GM18909 (cell line): ENCODE measurements around the gene PTPRR.

Experiments
- ATAC-seq: cut with Tn5 transposase; IDR thresholded peaks from one replicate; pipeline ENCODE4 v1.9.1; 2021; ENCODE audit warnings: mild to moderate bottlenecking; ENCODE audit not compliant: unreplicated experiment, poor library complexity

Gene PTPRR

DNA sequence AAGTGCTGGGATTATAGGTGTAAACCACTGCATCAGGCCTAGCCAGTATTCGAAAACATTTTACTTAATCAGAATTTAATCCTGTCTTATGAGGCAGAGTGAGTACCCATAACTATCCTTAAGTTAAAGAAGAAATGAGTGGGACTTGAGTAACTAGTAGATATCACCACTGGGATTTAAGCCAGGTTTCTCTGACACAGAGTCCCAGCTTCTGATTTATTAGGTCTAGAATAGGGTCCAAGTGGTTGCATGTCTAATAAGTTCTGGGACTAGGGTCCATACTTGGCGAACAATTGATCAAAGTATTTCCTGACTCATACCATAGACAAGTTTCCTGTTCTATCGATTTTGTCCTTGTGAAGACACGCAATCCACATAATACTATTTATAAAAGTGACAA lies 302.2 kb downstream of the PTPRR start:
- ATAC-seq = no peak

GRCh38 chr12:70617450-70617849 lies 303.1 kb downstream of the PTPRR start:
- no peak for ATAC-seq

DNA sequence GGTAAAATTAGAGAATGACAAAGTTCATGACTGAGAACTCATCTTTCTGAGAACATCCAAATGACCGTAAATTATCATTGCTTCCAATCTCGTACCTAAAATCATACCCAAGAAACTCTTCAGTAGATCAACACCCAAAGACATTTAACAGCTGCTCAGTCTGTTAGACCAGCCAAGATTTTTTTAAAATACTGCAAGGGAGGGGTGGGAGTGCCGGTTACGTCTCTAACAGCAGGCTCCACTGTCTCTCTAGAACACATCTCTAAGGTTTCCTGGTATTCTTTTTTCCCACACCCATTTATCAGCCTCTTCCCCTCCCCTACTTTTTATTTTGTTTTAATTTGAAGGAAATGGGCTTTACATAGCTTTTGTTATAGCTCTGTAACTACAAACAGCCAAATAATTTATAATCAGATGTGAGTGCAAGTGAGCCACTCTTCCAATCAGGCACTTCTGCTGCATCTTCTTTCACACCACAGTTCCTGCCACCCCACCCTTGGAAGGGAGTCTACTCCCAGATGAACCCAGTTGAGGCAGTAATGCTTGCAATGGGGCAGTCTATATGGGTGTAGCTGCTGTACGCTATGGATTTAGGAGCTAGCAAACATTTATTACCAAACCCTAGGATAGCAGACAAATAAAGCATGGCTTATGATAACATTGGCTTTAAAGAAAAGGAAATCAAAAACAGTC lies 305.2 kb downstream of the PTPRR start:
- no peak for ATAC-seq

GRCh38 chr12:70609739-70610491 lies 310.6 kb downstream of the PTPRR start:
- no peak for ATAC-seq

- ATAC-seq = no peak
Measured at GRCh38 chr12:70609203-70609602, 311.3 kb downstream of the PTPRR start.

- ATAC-seq = no peak
Measured at GRCh38 chr12:70608184-70608583, 312.4 kb downstream of the PTPRR start.

GRCh38 chr12:70607107-70607506 lies 313.4 kb downstream of the PTPRR start:
- ATAC-seq = no peak

- ATAC-seq = no peak
Measured at GRCh38 chr12:70605976-70606375, 314.6 kb downstream of the PTPRR start.

- no peak for ATAC-seq
Measured at GRCh38 chr12:70604662-70605061, 315.9 kb downstream of the PTPRR start.

- no peak for ATAC-seq
Measured at GRCh38 chr12:70603044-70603443, 317.5 kb downstream of the PTPRR start.

DNA sequence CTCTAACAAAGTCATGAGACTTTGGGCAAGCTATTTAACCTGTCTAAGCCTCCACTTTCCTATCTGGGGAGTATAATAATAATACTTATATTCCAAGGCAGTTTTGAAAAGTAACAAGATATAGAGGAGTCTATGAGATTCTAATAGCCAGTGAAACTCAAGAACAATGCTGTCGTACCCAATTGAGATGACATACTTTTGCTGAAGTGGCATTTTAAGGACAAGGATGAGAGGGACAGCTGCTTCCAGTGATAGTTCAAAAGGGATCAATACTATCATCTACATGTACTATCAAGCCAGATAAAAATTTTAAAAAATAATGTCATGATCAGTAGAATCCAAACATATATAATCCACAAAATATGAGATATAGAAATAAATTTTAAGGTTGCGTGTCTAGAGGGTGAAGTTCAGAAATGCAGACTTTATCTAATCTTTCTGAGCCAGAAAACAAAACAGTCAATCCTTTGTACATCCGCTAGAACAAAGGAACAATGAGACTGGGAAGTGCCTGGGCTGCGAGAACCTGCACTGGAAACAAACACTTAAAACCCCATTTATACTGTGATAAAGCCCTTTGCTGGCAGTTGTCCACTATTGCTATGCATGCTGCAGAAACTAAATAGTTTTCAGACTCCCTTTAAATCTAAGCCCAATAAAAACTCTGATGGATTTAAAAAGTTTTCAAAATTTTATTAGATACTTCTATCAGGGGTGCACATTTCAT lies 321.9 kb downstream of the PTPRR start:
- no peak for ATAC-seq

DNA sequence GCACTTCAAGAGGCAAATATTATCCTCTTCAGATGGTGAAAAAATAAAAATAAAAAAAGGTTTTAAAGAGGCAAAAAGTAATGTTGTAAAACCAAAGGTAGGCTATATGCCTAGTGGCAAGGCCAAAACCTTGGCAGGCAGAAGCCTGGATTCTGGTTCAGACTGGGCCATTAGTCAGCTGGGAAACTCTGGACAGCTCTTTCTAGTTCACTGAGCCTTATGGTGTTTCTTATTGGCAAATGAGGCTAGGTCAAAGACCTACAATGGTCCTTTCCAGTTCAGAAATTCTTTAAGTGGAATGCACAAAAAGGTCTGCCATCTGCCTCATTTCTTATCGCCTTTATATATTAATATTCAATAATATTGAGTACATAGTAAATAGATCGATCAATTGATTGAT lies 327.9 kb downstream of the PTPRR start:
- no peak for ATAC-seq

DNA sequence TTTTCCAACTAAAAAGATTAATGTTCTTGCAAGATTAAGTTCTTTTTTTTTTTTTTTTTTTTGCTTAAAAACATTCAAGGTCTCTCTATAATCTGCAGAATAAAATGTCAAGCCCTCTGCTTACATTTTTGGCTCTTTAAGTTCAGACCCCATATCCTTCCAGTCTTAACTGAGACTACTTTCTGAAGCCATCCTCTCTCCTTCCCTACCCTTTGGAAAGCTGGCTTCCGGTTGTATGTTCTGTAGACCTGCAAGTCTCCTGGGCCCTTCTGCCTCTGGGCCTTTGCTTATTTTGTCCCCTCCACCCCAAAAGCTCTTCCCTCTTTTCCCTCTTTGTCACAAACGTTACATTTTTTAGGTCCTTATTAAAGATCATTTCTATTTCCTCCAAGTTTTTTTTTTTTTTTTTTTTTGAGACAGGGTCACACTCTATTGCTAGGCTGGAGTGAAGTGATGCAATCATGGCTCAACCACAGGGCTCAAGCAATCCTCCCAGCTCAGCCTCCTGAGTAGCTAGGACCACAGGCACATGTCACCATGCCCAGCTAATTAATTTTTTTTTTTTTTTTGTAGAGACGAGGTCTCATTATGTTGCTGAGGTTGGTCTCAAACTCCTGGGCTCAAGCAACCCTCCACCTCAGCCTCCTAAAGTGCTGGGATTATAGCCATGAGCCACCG lies 329.9 kb downstream of the PTPRR start:
- ATAC-seq = no peak

DNA sequence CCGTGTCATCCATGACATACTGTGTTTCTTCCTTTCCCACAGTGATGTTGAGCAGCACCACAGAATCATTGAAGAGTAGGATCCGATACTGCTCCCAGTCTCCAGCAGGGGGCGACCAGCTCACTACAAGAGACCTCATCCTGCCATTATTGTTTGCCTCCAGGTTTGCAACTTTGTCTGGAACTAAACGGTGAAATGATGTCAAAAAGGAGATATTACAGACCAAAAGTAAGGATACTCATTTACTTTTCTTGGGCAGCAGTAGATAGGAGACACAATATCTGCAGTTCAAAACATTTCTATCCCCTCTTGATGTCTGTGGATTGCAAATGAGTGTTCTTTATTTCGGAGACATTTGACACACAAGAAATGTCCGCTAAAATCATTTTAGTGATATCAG lies 330.5 kb downstream of the PTPRR start:
- ATAC-seq = peak; percentile 84
